Endothelial cell of umbilical vein (primary cell): ENCODE measurements around the gene FHIT.

Source experiments
- EZH2 ChIP-seq: IDR thresholded peaks from 2 replicates; pipeline ENCODE4 v1.6.1; 2012; ENCODE audit warnings: borderline replicate concordance, low read depth, mild to moderate bottlenecking, moderate library complexity, low read length, inconsistent platforms; ENCODE audit not compliant: severe bottlenecking
- FOS ChIP-seq: IDR thresholded peaks from 2 replicates; pipeline ENCODE4 v1.6.1; 2011; ENCODE audit warnings: mild to moderate bottlenecking, low read length, moderate library complexity, borderline replicate concordance; ENCODE audit not compliant: insufficient read depth
- GATA2 ChIP-seq: IDR thresholded peaks from 2 replicates; pipeline ENCODE4 v1.7.0; 2011; ENCODE audit warnings: low read depth, mild to moderate bottlenecking, moderate library complexity, mixed read lengths, low read length; ENCODE audit not compliant: insufficient read length, insufficient read depth
- JUN ChIP-seq: IDR thresholded peaks from 2 replicates; pipeline ENCODE4 v1.6.1; 2011; ENCODE audit warnings: borderline replicate concordance, low read depth; ENCODE audit not compliant: insufficient read length, insufficient read depth
- MAX ChIP-seq: IDR thresholded peaks from 2 replicates; pipeline ENCODE4 v1.6.1; 2011; ENCODE audit not compliant: insufficient read depth, insufficient read length
- MYC ChIP-seq: IDR thresholded peaks from one replicate; pipeline ENCODE4 v1.6.1; 2011; ENCODE audit warnings: mild to moderate bottlenecking, low read depth, low read length
- POLR2A ChIP-seq: IDR thresholded peaks from 2 replicates; pipeline ENCODE4 v1.6.1; 2012; ENCODE audit warnings: low read depth, mild to moderate bottlenecking, control low read depth, low read length
- POLR2AphosphoS5 ChIP-seq: IDR thresholded peaks from 2 replicates; pipeline ENCODE4 v1.6.1; 2012; ENCODE audit warnings: low read depth, mild to moderate bottlenecking, control low read depth, low read length, moderate library complexity; ENCODE audit not compliant: insufficient read depth
- TF ChIP-seq, protein P1 (sequence below), 2 donors: IDR thresholded peaks; 1 replicate in 1 of 2; 2 replicates in 1 of 2; pipeline ENCODE4 v1.5.1; 2011; ENCODE audit warnings: low read length in 2 of 2, mild to moderate bottlenecking in 2 of 2, moderate library complexity in 2 of 2, control low read depth in 1 of 2, inconsistent platforms in 1 of 2, low read depth in 1 of 2; ENCODE audit not compliant: insufficient read depth in 1 of 2; ENCODE audit errors: extremely low read depth in 1 of 2

DNA sequence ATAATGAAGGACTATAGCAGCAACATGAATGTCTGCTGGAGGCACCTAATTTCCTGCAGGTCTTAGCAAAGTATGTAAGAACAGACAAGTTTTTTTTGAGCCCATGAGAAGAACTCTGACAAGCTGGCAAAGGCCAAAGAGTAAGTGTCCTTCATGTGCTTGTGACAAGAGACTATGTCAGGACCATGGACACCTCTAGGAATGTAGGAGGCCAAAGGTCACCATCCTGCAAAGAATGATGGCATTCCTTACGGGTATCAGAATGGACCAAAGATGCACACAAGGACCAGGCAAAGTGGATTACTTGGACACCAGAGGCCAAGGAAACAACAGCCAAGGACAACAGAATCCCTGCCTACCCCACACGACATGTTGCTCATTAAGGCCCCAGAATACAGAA is 1343.0 kb downstream of the FHIT start:
- TF ChIP-seq, protein P1, sequence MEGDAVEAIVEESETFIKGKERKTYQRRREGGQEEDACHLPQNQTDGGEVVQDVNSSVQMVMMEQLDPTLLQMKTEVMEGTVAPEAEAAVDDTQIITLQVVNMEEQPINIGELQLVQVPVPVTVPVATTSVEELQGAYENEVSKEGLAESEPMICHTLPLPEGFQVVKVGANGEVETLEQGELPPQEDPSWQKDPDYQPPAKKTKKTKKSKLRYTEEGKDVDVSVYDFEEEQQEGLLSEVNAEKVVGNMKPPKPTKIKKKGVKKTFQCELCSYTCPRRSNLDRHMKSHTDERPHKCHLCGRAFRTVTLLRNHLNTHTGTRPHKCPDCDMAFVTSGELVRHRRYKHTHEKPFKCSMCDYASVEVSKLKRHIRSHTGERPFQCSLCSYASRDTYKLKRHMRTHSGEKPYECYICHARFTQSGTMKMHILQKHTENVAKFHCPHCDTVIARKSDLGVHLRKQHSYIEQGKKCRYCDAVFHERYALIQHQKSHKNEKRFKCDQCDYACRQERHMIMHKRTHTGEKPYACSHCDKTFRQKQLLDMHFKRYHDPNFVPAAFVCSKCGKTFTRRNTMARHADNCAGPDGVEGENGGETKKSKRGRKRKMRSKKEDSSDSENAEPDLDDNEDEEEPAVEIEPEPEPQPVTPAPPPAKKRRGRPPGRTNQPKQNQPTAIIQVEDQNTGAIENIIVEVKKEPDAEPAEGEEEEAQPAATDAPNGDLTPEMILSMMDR (IDR thresholded peaks at IDR 0.05; ENCODE audit: extremely low read depth in 1 of 2, insufficient read depth in 1 of 2, low read depth in 1 of 2, low read length in 2 of 2): no peak
- no peak for TF ChIP-seq POLR2AphosphoS5
- no peak for TF ChIP-seq EZH2
- TF ChIP-seq MYC: no peak
- TF ChIP-seq MAX: no peak
- no peak for TF ChIP-seq POLR2A
- TF ChIP-seq JUN: no peak
- TF ChIP-seq FOS: no peak
- no peak for TF ChIP-seq GATA2
